Measurements from ENCODE around the gene SDK1.

Gene SDK1

GRCh38 chr7:3345699-3346481 lies 44.8 kb downstream of the SDK1 start:
- no peak for FAIRE-seq

GRCh38 chr7:3349126-3349525 lies 48.1 kb downstream of the SDK1 start:
- no peak for FAIRE-seq

- no peak for FAIRE-seq
These were observed 55.1 kb downstream of the SDK1 start for GRCh38 chr7:3356173-3356572.

GRCh38 chr7:3358991-3359390 lies 57.9 kb downstream of the SDK1 start:
- FAIRE-seq = no peak

GRCh38 chr7:3367261-3367660 lies 66.2 kb downstream of the SDK1 start:
- no peak for FAIRE-seq

- FAIRE-seq = no peak
These were observed 69.2 kb downstream of the SDK1 start for GRCh38 chr7:3370068-3370830.

GRCh38 chr7:3370921-3371320 lies 69.9 kb downstream of the SDK1 start:
- FAIRE-seq = no peak

- no peak for FAIRE-seq
These were observed 70.5 kb downstream of the SDK1 start for GRCh38 chr7:3371601-3372000.

- FAIRE-seq = no peak
These were observed 73.2 kb downstream of the SDK1 start for GRCh38 chr7:3374239-3374638.

GRCh38 chr7:3378390-3379150 lies 77.5 kb downstream of the SDK1 start:
- no peak for FAIRE-seq

GRCh38 chr7:3380034-3380433 lies 79.0 kb downstream of the SDK1 start:
- FAIRE-seq = no peak

GRCh38 chr7:3380886-3381685 lies 80.0 kb downstream of the SDK1 start:
- FAIRE-seq = no peak

GRCh38 chr7:3386423-3387190 lies 85.6 kb downstream of the SDK1 start:
- no peak for FAIRE-seq

- FAIRE-seq = no peak
These were observed 92.8 kb downstream of the SDK1 start for GRCh38 chr7:3393862-3394261.

GRCh38 chr7:3397324-3397723 lies 96.3 kb downstream of the SDK1 start:
- FAIRE-seq = no peak

- no peak for FAIRE-seq
These were observed 98.8 kb downstream of the SDK1 start for GRCh38 chr7:3399858-3400257.

- no peak for FAIRE-seq
These were observed 103.4 kb downstream of the SDK1 start for GRCh38 chr7:3404501-3404900.

- FAIRE-seq = no peak
These were observed 108.0 kb downstream of the SDK1 start for GRCh38 chr7:3408814-3409595.

GRCh38 chr7:3412871-3413270 lies 111.8 kb downstream of the SDK1 start:
- no peak for FAIRE-seq

GRCh38 chr7:3415861-3416312 lies 114.8 kb downstream of the SDK1 start:
- FAIRE-seq = no peak

- FAIRE-seq = no peak
These were observed 115.4 kb downstream of the SDK1 start for GRCh38 chr7:3416453-3416852.

All from G401.6 (cell line).